ENCODE results near the gene PRKN. TPM values are rescaled to one million over a fixed set of nuclear protein-coding genes. Genes with fewer than 3 reads are reported as not detected.

The PRKN gene
- total and polyA plus RNA-seq, 2 experiments from 2014 or later: 2.3 to 3.9 TPM

DNA sequence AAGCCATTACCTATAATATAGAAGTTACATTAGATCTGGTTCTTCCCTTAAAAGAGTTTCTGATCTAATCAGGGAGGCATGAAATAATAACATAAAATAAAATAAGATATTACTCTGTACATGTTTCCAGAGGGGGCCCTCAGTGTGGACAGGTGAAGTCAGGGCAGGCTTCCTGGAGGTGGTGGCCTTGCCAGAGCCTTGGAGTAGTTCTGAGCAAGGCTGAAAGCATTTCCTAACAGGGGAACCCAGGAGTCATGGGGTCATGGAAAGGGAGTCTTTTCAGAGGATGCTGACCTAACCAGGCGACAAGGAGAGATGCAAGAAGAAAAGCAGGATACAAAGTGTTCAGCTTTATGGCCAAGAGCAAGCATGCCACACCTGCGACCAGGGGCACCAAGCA lies 982.4 kb downstream of the PRKN start:
- 70% methylated on average over 2 of the region's 2 CpGs for WGBS (ENCODE audit: low lambda C conversion rate, missing lambda C conversion rate)

DNA sequence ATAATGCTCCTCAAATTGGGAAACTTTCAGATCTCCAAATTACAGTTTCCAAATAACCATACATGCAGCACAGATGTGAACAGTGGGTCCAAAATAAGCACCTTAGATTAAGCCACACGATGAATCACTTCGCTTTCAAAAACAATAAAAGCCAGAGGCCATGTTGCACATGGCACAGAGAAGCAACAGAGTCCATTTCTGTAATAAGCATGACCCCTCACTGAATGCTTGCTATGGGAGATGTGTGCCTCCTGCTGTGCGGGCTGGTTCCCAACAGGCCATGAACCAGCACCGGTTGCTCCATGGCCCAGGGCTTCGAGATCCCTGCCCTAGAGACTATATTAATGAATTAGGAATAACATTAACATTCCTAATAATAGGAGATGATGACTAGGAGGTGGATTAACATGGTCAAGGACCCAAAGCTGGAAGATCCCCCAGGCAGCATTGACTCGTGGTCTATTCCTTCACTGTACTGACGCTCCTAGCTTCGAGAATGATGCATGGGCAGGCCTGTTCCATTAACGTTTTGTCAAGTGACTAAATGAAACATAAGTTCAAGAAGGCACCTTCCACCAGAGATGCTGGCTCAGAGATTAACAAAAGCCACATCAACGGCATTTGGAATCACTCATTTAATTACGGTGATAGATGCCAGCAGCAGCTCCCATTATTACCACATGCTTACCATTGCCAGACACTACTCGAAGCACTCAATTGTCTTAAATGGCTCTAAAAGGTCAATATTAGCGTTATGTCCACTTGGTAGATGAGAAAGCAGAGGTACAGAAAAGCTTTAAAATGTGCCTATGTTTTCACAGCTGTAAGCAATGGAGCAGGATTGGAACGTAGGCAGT lies 983.1 kb downstream of the PRKN start:
- Histone ChIP-seq H3K9me2 (replicated peaks; ENCODE audit: insufficient read depth) (no peaks in the 10 kb centered on the region), H4K20me1 (ENCODE audit: insufficient read depth, poor library complexity, severe bottlenecking) (no peaks in the 10 kb centered on the region), H3K4me1 (ENCODE audit: insufficient read depth) (no peaks in the 10 kb centered on the region), H3K27me3 (no peaks in the 10 kb centered on the region), H3K4me3 (no peak overlapping the region), H3K27ac (no peak overlapping the region), H3K79me2 (no peaks in the 10 kb centered on the region), H2AFZ (no peak overlapping the region), H3K4me2 (no peak overlapping the region), H3K9me3 (ENCODE audit: low read depth) (no peaks in the 10 kb centered on the region), H3K36me3 (replicated peaks; ENCODE audit: insufficient read depth, low read depth) (no peaks in the 10 kb centered on the region)
- no peak for DNase-seq (ENCODE audit: low spot score)
- 80% methylated on average over 14 of the region's 14 CpGs for WGBS (ENCODE audit: low lambda C conversion rate, missing lambda C conversion rate)
- TF ChIP-seq, protein P1, sequence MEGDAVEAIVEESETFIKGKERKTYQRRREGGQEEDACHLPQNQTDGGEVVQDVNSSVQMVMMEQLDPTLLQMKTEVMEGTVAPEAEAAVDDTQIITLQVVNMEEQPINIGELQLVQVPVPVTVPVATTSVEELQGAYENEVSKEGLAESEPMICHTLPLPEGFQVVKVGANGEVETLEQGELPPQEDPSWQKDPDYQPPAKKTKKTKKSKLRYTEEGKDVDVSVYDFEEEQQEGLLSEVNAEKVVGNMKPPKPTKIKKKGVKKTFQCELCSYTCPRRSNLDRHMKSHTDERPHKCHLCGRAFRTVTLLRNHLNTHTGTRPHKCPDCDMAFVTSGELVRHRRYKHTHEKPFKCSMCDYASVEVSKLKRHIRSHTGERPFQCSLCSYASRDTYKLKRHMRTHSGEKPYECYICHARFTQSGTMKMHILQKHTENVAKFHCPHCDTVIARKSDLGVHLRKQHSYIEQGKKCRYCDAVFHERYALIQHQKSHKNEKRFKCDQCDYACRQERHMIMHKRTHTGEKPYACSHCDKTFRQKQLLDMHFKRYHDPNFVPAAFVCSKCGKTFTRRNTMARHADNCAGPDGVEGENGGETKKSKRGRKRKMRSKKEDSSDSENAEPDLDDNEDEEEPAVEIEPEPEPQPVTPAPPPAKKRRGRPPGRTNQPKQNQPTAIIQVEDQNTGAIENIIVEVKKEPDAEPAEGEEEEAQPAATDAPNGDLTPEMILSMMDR (IDR thresholded peaks at IDR 0.05; ENCODE audit: poor library complexity): no peak
- TF ChIP-seq EZH2 (IDR thresholded peaks at IDR 0.05; ENCODE audit: borderline replicate concordance) (no peak), EZH2phosphoT487 (IDR thresholded peaks at IDR 0.05; ENCODE audit: low read depth, severe bottlenecking, unreplicated experiment) (no peak)

More for the DNA sequence above, 982.4 kb downstream of the PRKN start:
- H4K20me1 ChIP-seq (ENCODE audit: insufficient read depth, poor library complexity, severe bottlenecking): no peaks in the 10 kb centered on the region
- no peaks in the 10 kb centered on the region for H3K27me3 ChIP-seq
- no peak overlapping the region for H3K4me2 ChIP-seq
- no peaks in the 10 kb centered on the region for H3K79me2 ChIP-seq
- H3K36me3 ChIP-seq (replicated peaks; ENCODE audit: insufficient read depth, low read depth): no peaks in the 10 kb centered on the region
- no peak overlapping the region for H3K4me3 ChIP-seq
- no peaks in the 10 kb centered on the region for H3K9me2 ChIP-seq (replicated peaks; ENCODE audit: insufficient read depth)
- no peak overlapping the region for H3K27ac ChIP-seq
- no peaks in the 10 kb centered on the region for H3K9me3 ChIP-seq (ENCODE audit: low read depth)
- TF ChIP-seq, protein P1 (IDR thresholded peaks at IDR 0.05; ENCODE audit: poor library complexity): no peak
- TF ChIP-seq EZH2phosphoT487 (IDR thresholded peaks at IDR 0.05; ENCODE audit: low read depth, severe bottlenecking, unreplicated experiment) (no peak), EZH2 (IDR thresholded peaks at IDR 0.05; ENCODE audit: borderline replicate concordance) (no peak)
- H3K4me1 ChIP-seq (ENCODE audit: insufficient read depth): no peaks in the 10 kb centered on the region
- H2AFZ ChIP-seq: no peak overlapping the region
- no peak for DNase-seq (ENCODE audit: low spot score)

DNA sequence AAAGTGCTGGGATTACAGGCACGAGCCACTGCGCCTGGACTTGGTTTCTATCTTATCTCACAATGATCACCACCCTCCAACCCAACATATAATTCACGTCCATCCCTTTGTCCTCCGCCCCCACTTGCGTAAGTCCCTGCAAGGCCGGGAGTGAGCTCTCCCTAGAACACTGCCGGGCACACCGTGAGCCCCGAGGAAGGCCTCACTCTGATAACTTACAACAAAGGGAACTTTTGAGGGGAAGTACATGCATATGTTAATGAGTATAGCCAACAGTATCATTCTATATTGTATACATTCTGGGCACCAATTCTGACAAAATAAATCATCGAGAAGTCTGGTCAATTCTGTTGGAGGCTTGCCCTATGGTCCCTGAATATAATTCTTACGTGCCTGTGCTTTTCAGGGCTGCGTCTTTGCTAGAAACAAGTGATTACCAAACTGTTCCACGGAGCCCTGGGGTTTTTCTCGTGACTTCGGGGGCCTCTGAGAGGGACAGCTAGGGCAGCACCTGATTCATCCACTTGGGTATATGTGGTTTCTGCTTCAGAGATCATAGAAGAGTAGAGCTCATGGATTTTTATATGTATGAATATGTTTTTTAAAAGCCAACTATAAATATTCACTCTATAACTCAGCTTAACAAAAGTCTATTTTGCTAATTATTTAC lies 983.9 kb downstream of the PRKN start:
- H3K27ac ChIP-seq: no peak overlapping the region

More for the DNA sequence above, 983.9 kb downstream of the PRKN start:
- Histone ChIP-seq H3K27me3 (no peaks in the 10 kb centered on the region), H4K20me1 (ENCODE audit: insufficient read depth, poor library complexity, severe bottlenecking) (no peaks in the 10 kb centered on the region), H3K36me3 (replicated peaks; ENCODE audit: insufficient read depth, low read depth) (no peaks in the 10 kb centered on the region), H3K4me3 (no peak overlapping the region), H2AFZ (no peak overlapping the region), H3K9me2 (replicated peaks; ENCODE audit: insufficient read depth) (no peaks in the 10 kb centered on the region), H3K4me1 (ENCODE audit: insufficient read depth) (no peaks in the 10 kb centered on the region), H3K79me2 (no peaks in the 10 kb centered on the region), H3K9me3 (ENCODE audit: low read depth) (no peaks in the 10 kb centered on the region), H3K4me2 (no peak overlapping the region)
- no peak for TF ChIP-seq EZH2 (IDR thresholded peaks at IDR 0.05; ENCODE audit: borderline replicate concordance)
- TF ChIP-seq EZH2phosphoT487 (IDR thresholded peaks at IDR 0.05; ENCODE audit: low read depth, severe bottlenecking, unreplicated experiment): no peak
- TF ChIP-seq, protein P1 (IDR thresholded peaks at IDR 0.05; ENCODE audit: poor library complexity): no peak
- DNase-seq (ENCODE audit: low spot score): no peak
- WGBS (ENCODE audit: low lambda C conversion rate, missing lambda C conversion rate): 92% methylated on average over 15 of the region's 15 CpGs
